Mucosa of gallbladder (tissue), 1 donor: Measurements from ENCODE around the gene BIN2. TPM values are rescaled to one million over a fixed set of nuclear protein-coding genes. Genes with fewer than 3 reads are reported as not detected.
"Not testable (repeated sequence)": the region's sequence is repeated elsewhere in the genome, so short reads cannot be mapped to it uniquely, and the experiment has no call there.

Experiments used
- DNase-seq: peaks from one replicate; pipeline ENCODE4 v3.0.0-alpha.2; 2020; ENCODE audit warnings: low spot score
- total RNA-seq: library from RNA; stranded (reverse); gene quantifications from one replicate; pipeline ENCODE4 v1.2.1, GENCODE V29; 2021
- donor health status: DM: no; HTN: no; CAD: no.

Gene BIN2
- total RNA-seq, 1 donor from 2014 or later, result 9.8 TPM

DNA sequence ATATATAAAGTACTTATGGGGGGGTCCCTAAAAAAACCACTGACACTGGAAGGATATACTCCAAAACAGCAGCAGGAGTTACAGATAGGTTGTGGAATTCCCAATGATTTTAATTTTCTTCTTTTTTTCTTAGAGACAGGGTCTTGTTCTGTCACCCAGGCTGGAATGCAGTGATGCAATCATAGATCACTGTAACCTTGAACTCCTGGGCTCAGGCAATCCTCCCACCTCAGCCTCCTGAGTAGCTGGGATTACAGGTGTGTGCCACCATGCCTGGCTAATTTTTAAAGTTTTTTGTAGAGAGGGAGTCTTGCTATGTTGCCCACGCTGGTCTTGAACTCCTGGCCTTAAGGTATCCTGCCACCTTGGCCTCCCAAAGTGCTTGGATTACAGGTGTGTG, 64.4 kb downstream of the BIN2 start:
- not testable (repeated sequence) for DNase-seq

DNA sequence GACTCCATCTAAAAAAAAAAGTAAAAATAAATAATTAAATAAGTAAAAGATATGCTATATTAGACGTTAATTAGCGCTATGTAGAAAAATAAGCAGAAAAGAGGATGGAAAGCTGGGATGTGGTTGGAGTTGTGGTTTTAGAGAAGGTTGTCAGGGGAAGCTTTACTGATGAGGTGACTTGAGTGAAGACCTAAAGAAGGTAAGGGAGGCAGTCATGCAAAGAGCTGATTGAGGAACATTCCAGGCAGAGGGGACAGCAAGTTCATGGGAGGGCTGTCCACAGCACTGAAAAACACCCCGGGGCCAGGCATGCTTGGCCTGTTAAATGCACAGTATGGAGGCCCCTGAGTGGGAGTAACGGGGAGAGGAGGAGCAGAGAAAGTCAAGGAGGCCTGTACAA, 69.4 kb downstream of the BIN2 start:
- no peak for DNase-seq

DNA sequence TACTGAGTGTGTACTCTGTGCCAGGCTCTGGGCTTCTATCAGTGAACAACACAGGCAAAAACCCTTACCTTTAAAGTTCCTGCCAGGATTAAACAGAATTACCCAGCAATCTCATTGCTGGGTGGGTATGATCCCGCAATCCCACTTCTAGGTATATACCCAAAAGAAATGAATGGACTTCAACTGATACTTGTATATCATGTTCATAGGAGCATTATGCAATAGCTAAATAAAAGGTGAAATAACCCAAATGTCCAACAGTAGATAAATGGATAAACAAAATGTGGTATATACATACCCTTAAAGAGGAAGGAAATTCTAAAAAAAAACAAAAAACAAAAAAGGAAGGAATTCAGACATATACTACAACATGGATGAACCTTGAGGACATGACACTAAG, 70.7 kb downstream of the BIN2 start:
- no peak for DNase-seq

DNA sequence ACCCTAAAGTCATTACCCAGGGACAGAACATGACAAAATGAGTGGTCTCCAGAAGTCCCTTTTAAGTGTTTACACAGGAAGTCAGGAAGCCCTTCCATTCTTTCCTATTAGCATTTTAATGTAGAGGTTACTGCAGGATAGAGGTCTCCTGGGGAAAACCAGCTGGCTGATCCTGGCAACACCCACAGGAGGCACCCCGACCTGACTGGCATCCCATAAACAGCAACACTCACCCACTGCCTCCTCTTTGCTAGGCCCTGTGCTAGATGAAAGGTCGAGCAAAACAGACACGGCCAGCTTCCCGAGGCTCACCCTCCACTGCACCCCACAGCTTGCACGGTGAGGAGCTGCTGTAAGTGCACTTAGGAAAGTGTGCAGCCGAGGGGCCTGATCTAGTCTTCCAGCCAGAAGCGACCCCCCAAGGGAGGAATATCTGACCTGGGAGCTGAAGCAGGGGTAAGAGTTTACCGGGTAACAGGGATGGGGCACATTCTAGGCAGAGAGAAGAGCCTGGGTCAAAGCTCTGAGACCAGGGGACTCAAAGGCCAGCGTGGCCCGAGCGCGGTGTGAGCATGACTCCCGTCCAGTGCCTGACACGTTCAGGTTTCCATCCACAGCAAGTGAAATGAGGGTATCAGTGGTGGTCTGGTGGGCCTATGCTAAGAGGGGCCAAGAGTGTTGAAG, 76.3 kb downstream of the BIN2 start:
- no peak for DNase-seq

DNA sequence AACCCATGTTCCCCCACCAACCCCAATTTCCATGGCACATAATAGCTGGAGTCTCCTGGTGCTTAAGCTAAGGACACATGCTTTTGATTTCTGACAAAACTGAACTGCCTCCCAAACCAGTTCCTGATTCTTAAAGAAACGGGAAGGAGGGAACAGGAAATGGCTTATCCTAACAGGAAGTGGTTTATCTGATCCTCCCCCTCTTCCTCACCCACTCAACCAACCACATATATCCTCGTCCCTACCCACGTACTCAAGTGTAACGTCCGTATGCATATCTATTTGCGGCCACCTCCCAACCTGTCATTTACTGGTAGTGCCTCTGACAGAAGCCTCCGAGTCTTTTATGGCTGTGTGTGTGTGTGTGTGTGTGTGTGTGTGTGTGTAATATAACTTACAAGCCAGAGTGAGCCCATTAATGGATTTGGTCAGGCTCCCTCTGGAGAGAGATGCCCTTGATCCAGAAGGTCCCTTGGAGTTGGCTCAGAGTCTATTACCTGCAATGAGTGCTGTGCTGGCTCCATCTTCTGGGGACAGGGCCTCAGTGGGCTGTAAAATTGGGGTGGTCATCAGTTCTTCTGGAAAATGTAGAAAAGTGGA, 77.6 kb downstream of the BIN2 start:
- peak; percentile 24 for DNase-seq

DNA sequence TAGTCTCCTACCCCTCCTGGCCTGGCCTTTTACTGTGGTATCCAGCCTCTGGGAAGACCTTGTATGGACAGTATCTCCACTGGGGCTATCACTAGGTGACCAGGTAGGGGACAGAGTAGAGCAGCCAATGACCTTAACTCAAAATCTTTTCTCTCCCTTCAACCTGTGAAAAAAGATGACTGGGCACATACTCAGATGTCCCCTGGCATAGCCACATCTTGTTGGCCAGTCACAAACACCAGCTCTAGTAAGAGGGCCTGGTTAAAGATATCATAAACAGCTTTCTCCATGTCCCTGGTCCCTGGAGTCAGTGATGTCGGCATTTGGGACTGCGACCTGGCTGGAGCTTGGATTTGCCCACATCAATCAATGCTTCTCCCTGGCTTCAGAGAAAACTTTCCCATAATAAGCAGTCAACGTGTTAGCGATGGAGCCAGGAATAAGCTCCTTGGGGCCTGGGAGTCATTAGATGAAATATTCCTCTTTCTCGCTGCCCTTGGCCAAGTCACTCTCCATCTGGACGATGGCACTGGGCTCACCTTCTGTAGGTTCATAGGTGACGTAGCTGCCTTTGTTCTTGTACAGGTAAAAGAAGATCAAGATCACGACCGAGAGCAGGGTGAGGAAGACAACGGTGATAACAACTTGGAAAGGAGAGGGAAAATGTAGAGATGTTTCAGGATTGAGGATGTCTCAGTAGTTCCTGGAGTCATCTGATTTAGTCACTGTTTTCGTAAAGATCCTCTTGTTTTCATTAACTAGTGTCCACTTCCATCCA, 78.3 kb downstream of the BIN2 start:
- DNase-seq, result no peak

DNA sequence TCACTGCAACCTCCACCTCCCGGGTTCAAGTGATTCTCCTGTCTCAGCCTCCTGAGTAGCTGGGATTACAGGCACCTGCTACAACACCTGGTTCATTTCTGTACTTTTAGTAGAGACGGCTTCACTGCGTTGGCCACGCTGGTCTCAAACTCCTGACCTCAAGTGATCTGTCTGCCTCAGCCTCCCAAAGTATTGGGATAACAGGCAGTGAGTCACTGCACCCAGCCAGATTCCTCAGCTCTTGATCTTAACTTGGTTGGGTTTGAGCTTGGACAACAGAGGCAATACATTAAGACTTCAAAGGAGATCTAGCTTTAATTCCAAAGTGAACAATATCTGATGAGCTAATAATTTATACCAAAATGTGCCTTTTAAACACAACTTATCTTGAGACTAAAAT, 79.7 kb downstream of the BIN2 start:
- no peak for DNase-seq

DNA sequence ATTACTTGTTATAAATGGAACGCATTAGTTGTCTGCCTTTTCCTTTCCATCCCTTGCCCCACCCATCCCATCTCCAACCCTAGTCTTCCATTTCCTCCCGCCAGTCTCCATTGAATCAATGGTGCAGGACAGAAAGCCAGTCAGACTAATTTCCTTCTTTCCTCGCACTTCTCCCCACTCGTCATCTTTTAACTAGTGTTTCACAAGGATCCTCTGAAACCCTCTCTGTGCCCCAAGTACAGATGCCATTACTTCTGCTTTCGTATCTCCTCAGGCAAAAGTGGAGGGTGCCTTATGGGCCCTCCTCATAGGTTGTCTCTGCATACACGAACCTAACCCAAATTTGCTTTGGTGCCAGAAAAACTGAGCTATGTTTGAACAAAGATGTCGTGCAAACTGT, 81.1 kb downstream of the BIN2 start:
- DNase-seq, result no peak

DNA sequence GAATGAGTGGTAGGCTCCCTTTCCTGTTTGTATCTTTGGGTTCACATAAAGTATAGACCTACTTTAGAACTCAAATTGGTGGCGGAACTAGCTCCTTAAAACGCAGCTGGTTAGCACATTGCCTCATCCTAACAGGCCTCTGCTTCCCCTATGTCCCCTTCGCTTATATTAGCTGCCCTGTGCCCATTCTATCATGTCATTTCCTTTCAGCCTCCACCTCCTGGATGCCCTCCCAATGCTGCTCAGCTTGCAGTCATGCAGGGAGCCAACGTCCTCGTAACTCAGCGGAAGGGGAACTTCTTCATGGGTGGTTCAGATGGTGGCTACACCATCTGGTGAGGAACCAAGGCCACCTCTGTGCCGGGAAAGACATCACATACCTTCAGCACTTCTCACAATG, 81.9 kb downstream of the BIN2 start:
- no peak for DNase-seq

DNA sequence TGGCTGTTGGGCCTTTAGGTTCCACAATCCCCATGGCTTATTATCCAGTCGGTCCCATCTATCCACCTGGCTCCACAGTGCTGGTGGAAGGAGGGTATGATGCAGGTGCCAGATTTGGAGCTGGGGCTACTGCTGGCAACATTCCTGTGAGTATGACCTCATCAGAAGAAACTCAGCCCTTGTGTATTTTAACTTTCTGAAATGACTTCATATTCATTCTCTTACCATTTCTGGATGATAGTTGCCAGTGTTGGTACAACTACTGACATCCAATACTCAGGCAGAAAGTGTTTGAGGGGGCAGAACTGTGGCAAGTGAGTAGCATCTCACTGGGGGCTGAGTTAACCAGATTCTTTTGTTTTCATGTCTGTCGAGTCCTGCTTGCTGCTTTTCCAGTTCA, 83.0 kb downstream of the BIN2 start:
- DNase-seq, result no peak

DNA sequence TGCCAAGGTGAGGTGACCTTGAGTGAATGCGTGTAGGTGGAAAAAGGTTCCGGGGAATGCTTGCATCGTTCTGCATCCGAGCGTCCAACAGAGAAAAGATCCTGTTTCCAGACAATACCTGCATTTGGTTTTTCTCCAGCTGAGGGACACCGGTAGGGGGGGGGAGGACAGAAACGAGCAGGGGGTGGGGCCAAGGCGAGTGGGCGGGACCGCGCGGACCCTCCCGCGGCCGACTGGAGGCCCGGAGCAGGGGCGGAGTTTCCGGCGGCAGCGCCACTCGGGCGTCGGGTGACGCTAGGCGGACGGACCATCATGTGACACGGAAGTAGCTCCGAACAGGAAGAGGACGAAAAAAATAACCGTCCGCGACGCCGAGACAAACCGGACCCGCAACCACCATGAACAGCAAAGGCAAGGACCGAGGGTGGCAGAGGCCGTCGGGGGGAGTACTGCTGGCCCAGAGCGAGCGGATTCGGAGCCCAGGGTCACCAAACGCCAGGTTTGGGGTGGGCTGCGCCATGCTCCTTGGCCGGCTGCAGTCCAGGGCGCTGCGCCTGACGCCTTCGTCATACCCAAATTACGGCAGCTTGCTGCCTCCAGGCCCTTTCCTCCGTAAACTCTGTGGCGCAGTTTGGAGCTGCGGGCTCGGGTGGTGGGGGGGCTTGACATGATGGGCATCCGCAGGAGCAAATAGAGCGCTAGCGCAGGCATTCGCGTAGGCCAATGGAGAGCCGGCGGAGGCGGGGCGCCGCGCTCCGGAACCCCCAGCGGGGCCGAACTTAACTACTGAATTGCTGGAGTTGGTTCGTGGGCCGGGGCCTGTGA, 85.3 kb downstream of the BIN2 start, which contains the start of gene DAZAP2:
Gene DAZAP2 (plus strand): TSS at position 317 of the 825 bp plus-strand sequence. CDS start 82 bp downstream, at position 399.
- peak; percentile 98 for DNase-seq

DNA sequence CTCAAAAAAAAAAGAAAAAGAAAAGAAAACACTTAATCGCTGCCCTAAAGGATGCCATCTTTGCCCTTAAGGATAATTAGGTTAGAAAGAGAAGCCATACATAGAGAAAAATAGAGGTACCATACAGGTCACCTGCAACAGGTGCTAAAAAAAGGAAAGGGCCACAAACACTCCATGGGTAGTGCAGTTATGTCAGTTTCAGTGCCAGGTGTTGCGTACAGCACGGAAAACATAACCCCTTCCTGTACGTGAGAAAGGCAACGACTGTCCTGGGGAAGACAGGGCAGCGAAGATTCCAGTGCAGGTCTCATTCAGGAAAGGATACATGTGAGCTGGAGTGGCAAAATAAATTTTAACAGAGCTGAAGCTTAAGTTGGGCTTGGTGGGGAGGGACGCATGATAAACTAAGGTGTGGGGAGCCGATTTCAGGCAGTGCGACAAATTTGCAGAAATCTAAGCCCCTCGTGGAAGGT, 85.9 kb downstream of the BIN2 start:
- no peak for DNase-seq

DNA sequence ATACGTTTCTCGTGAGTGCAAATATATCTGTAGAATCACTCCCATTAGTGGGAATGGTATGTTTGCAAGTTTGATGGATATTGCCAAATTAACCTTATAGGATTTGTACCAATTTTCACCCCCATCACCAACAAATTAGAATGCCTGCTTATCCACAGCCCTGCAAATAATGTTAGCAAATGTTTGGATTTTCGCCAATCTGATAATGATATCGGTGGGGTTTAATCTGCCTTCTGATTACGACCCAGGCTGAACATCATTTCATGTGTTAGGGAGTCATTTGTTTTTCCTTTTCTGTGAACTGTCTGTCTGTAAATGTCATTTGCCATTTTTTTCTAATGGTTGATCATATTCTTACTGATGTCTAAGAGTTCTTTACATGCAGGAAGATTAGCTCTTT, 89.4 kb downstream of the BIN2 start:
- no peak for DNase-seq

DNA sequence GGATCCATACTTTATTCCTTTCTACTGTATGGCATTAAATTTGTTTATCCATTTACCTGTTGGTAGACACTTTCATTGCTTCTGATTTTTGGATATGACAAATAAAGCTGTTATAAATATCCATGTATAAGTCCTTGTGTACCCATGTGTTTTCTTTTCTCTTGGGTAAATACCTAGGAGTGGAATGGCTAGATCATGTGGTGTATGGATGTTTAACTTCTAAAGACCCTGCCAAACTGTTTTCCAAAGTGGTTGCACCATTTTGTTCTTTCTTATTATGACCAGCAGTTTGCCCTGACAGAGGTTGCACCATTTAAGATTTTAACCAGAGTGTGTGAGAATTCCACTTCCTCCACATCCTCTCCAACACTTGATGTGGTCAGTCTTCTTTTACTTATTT, 91.3 kb downstream of the BIN2 start:
- DNase-seq, result no peak

Other genes starting within 250 kb of the BIN2 start
- gene CSRNP2, start 240.6 kb downstream of the BIN2 start, total RNA-seq, result 32.5 TPM
- 31.8 TPM for gene TFCP2, start 151.0 kb downstream of the BIN2 start, total RNA-seq
- gene POU6F1, start 106.1 kb downstream of the BIN2 start, total RNA-seq, result 12.4 TPM
- 263 TPM for gene DAZAP2, start 85.3 kb downstream of the BIN2 start, total RNA-seq
- gene SMAGP, start 53.8 kb downstream of the BIN2 start, total RNA-seq, result 40.4 TPM
- gene CELA1, start 22.5 kb upstream of the BIN2 start, total RNA-seq, result not detected
- gene GALNT6, start 67.2 kb upstream of the BIN2 start, total RNA-seq, result 6.2 TPM
- gene SLC4A8, start 100.7 kb upstream of the BIN2 start, total RNA-seq, result 2.6 TPM